Measurements from ENCODE around the gene SEMA7A. TPM values are rescaled to one million over a fixed set of nuclear protein-coding genes. Genes with fewer than 3 reads are reported as not detected.

The SEMA7A gene
- total RNA-seq, 1 experiment from 2014 or later, result 0.45 TPM

DNA sequence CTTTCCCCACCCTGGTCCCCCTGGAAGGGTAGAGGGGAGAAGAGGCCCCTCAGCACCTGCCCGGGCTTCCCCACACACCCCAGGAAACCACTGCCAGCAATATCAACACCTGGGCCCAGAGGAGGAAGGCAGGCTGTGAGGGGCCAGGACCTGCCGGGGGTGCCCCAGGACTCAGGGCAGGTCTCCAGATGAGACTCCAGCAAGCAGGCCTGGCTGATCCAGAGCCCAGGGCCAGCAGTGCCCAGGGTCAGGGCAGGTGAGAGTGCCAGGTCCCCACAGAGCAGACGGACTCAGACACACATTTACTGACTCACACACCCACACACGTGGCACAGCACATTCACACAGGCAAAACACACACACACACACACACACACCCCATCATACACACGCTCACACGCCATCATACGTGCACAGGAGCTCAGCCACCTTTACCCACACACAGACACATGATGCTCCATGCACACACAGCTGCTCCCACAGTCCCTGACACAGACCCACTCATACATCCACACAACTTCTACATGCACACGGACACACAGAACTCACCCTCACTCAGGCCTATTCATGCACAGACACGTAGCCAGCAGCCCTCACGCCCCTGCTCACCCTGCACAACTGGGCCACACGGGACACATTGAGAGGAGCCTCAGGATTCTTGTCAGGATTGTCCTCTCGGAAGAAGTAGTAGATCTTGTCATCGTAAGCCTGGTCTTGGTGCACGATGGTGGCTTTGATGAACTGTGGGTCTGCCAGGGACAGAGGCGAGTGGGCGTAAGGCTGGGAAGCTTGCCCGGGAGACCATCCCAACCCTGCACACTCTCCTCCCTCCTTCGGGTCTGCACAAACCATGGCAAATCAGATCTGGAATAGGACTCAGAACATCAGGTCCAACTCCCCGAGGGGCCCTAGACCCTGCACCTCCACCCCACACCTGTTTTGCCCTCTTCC, 17.5 kb downstream of the SEMA7A start:
- BruUV-seq (replicated peaks), result no TSS peak
- no peaks in the 10 kb centered on the region for H3K4me1 ChIP-seq (ENCODE audit: insufficient read depth, low read length, poor library complexity, severe bottlenecking)
- CTCF ChIA-PET, result no interaction called here

DNA sequence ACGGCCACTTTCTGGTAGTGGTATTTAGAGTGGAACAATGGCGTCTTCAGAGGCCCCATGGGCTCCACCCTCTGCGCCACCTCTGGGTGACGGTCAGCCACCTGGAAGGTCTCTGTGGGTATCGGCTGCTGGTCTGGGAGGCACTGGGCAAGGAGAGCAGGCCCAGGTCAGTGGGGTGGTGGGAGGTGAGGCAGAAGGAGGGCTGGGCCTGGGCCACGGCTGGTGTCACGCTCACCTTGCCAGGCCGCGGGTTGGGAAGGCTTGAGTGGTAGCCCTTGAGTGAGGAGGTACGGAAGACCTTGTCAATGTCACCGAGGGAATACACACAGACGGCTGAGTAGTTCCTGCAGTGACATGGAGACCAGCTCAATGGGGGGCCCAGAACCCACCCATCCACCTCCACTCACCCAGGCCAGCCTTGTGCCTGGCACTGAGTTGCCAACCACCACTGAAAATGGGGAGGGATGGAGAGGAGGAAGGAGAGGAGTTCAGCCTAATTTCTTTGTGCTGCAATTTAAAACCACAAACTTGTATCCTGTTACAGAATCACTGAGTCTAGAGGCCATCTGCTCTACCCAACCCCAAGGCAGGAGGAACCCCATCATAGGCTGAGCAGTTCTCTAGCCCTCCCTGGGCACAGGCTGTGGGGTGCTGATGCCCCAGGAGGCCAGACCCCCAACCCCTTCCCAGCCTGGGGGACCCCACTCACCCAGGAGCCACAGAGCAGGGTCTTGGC, 19.0 kb downstream of the SEMA7A start:
- no TSS peak for BruUV-seq (replicated peaks)
- ChIA-PET POLR2A (ENCODE audit: low non-redundant PET) (no interaction called here), CTCF (no interaction called here)
- TF ChIP-seq, protein P1, sequence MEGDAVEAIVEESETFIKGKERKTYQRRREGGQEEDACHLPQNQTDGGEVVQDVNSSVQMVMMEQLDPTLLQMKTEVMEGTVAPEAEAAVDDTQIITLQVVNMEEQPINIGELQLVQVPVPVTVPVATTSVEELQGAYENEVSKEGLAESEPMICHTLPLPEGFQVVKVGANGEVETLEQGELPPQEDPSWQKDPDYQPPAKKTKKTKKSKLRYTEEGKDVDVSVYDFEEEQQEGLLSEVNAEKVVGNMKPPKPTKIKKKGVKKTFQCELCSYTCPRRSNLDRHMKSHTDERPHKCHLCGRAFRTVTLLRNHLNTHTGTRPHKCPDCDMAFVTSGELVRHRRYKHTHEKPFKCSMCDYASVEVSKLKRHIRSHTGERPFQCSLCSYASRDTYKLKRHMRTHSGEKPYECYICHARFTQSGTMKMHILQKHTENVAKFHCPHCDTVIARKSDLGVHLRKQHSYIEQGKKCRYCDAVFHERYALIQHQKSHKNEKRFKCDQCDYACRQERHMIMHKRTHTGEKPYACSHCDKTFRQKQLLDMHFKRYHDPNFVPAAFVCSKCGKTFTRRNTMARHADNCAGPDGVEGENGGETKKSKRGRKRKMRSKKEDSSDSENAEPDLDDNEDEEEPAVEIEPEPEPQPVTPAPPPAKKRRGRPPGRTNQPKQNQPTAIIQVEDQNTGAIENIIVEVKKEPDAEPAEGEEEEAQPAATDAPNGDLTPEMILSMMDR (conservative IDR thresholded peaks at IDR 0.05; ENCODE audit: low read depth, low read length), result no peak
- TF ChIP-seq EZH2 (IDR thresholded peaks at IDR 0.05; ENCODE audit: borderline replicate concordance, low read depth, low read length, poor library complexity, severe bottlenecking), result no peak
- no peak overlapping the region for H3K27ac ChIP-seq (ENCODE audit: low read depth, low read length, poor library complexity, severe bottlenecking)
- H3K36me3 ChIP-seq (ENCODE audit: insufficient read depth, low read length, poor library complexity, severe bottlenecking), result no peaks in the 10 kb centered on the region
- H3K4me3 ChIP-seq (ENCODE audit: low read depth, low read length, poor library complexity, severe bottlenecking), result no peak overlapping the region
- no peak for DNase-seq (ENCODE audit: low spot score)
- no peaks in the 10 kb centered on the region for H3K9me3 ChIP-seq (ENCODE audit: low read depth, low read length, poor library complexity, severe bottlenecking)
- no peaks in the 10 kb centered on the region for H3K27me3 ChIP-seq (replicated peaks; ENCODE audit: insufficient read depth, low read depth, low read length, poor library complexity)
- intact Hi-C loops (cut with micrococcal nuclease; ENCODE audit: unreplicated experiment), result no loop called here
- H3K4me1 ChIP-seq (ENCODE audit: insufficient read depth, low read length, poor library complexity, severe bottlenecking), result no peaks in the 10 kb centered on the region

More for the DNA sequence above, 17.5 kb downstream of the SEMA7A start:
- intact Hi-C loops (cut with micrococcal nuclease; ENCODE audit: unreplicated experiment), result no loop called here
- no peak overlapping the region for H3K4me3 ChIP-seq (ENCODE audit: low read depth, low read length, poor library complexity, severe bottlenecking)
- no peaks in the 10 kb centered on the region for H3K36me3 ChIP-seq (ENCODE audit: insufficient read depth, low read length, poor library complexity, severe bottlenecking)
- POLR2A ChIA-PET (ENCODE audit: low non-redundant PET), result no interaction called here
- TF ChIP-seq EZH2 (IDR thresholded peaks at IDR 0.05; ENCODE audit: borderline replicate concordance, low read depth, low read length, poor library complexity, severe bottlenecking), result no peak
- TF ChIP-seq, protein P1 (conservative IDR thresholded peaks at IDR 0.05; ENCODE audit: low read depth, low read length), result no peak
- DNase-seq (ENCODE audit: low spot score), result no peak
- no peaks in the 10 kb centered on the region for H3K9me3 ChIP-seq (ENCODE audit: low read depth, low read length, poor library complexity, severe bottlenecking)
- H3K27ac ChIP-seq (ENCODE audit: low read depth, low read length, poor library complexity, severe bottlenecking), result no peak overlapping the region
- H3K27me3 ChIP-seq (replicated peaks; ENCODE audit: insufficient read depth, low read depth, low read length, poor library complexity), result no peaks in the 10 kb centered on the region

DNA sequence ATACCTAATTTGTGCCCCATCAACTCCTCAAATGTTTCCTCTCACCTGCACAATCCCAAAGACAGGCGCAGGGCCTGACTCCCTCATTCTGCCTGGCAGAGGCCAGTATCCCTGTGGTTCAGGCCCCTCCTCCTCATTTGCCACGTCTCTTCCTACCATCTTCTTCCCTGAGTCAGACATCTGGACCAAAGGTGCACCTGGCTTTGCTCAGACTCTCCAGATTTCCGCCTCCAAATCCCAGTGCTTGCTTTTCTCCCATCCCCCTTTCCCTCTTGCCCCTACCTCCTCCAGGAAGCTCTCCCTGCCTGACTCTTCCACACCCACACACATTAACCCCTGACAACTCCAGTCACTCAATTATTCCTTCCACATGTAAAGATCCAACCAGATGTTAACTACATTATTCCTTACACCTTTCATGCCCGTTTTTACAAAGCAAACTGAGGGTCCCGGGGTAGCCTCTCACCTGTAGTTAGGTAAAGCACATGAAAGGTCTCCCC, 19.6 kb downstream of the SEMA7A start:
- Histone ChIP-seq H3K4me1 (ENCODE audit: insufficient read depth, low read length, poor library complexity, severe bottlenecking) (no peaks in the 10 kb centered on the region), H3K27ac (ENCODE audit: low read depth, low read length, poor library complexity, severe bottlenecking) (no peak overlapping the region), H3K36me3 (ENCODE audit: insufficient read depth, low read length, poor library complexity, severe bottlenecking) (no peaks in the 10 kb centered on the region), H3K4me3 (ENCODE audit: low read depth, low read length, poor library complexity, severe bottlenecking) (no peak overlapping the region), H3K27me3 (replicated peaks; ENCODE audit: insufficient read depth, low read depth, low read length, poor library complexity) (no peaks in the 10 kb centered on the region), H3K9me3 (ENCODE audit: low read depth, low read length, poor library complexity, severe bottlenecking) (no peaks in the 10 kb centered on the region)
- CTCF ChIA-PET, result no interaction called here
- DNase-seq (ENCODE audit: low spot score), result no peak
- no TSS peak for BruUV-seq (replicated peaks)
- intact Hi-C loops (cut with micrococcal nuclease; ENCODE audit: unreplicated experiment), result no loop called here
- POLR2A ChIA-PET (ENCODE audit: low non-redundant PET), result no interaction called here
- TF ChIP-seq, protein P1 (conservative IDR thresholded peaks at IDR 0.05; ENCODE audit: low read depth, low read length), result no peak
- TF ChIP-seq EZH2 (IDR thresholded peaks at IDR 0.05; ENCODE audit: borderline replicate concordance, low read depth, low read length, poor library complexity, severe bottlenecking), result no peak

Measured in A673 (cell line).